ENCODE results near the gene PRR30.
"Not testable (repeated sequence)": the region's sequence is repeated elsewhere in the genome, so short reads cannot be mapped to it uniquely, and the experiment has no call there.

Gene PRR30

GRCh38 chr2:27128668-27129571 lies 10.3 kb downstream of the PRR30 start:
- DNase-seq (ENCODE audit: low spot score), result no peak

GRCh38 chr2:27127883-27128667 lies 11.1 kb downstream of the PRR30 start:
- no peak for DNase-seq (ENCODE audit: low spot score)

- no peak for DNase-seq (ENCODE audit: low spot score)
Measured at GRCh38 chr2:27126252-27126710, 12.9 kb downstream of the PRR30 start.

GRCh38 chr2:27125104-27125503 lies 14.1 kb downstream of the PRR30 start:
- DNase-seq (ENCODE audit: low spot score), result no peak

- DNase-seq (ENCODE audit: low spot score), result peak; percentile 73
Measured at GRCh38 chr2:27123302-27124150, 15.7 kb downstream of the PRR30 start, which contains the start of gene ABHD1. ABHD1 (plus strand) TSS chr2:27123815; CDS start chr2:27123949, 134 bp downstream.

- no peak for DNase-seq (ENCODE audit: low spot score)
Measured at GRCh38 chr2:27122791-27123190, 16.4 kb downstream of the PRR30 start.

GRCh38 chr2:27121906-27122305 lies 17.3 kb downstream of the PRR30 start:
- DNase-seq (ENCODE audit: low spot score), result no peak

- not testable (repeated sequence) for DNase-seq (ENCODE audit: low spot score)
Measured at GRCh38 chr2:27119330-27119670, 19.9 kb downstream of the PRR30 start.

- peak; percentile 79 for DNase-seq (ENCODE audit: low spot score)
Measured at GRCh38 chr2:27118525-27119329, 20.5 kb downstream of the PRR30 start, which contains the start of gene CGREF1. CGREF1 (minus strand) TSS chr2:27119128; CDS start chr2:27104366, 14,762 bp downstream.

- DNase-seq (ENCODE audit: low spot score), result no peak
Measured at GRCh38 chr2:27117995-27118524, 21.1 kb downstream of the PRR30 start.

GRCh38 chr2:27115519-27115918 lies 23.7 kb downstream of the PRR30 start:
- no peak for DNase-seq (ENCODE audit: low spot score)

GRCh38 chr2:27111392-27112078 lies 27.7 kb downstream of the PRR30 start:
- not testable (repeated sequence) for DNase-seq (ENCODE audit: low spot score)

- DNase-seq (ENCODE audit: low spot score), result not testable (repeated sequence)
Measured at GRCh38 chr2:27110603-27111352, 28.4 kb downstream of the PRR30 start.

GRCh38 chr2:27109083-27109482 lies 30.1 kb downstream of the PRR30 start:
- DNase-seq (ENCODE audit: low spot score), result no peak

- DNase-seq (ENCODE audit: low spot score), result no peak
Measured at GRCh38 chr2:27108221-27108620, 31.0 kb downstream of the PRR30 start.

GRCh38 chr2:27105981-27106380 lies 33.2 kb downstream of the PRR30 start:
- no peak for DNase-seq (ENCODE audit: low spot score)

- DNase-seq (ENCODE audit: low spot score), result no peak
Measured at GRCh38 chr2:27102329-27102728, 36.9 kb downstream of the PRR30 start.

GRCh38 chr2:27100036-27100435 lies 39.2 kb downstream of the PRR30 start:
- DNase-seq (ENCODE audit: low spot score), result no peak

- no peak for DNase-seq (ENCODE audit: low spot score)
Measured at GRCh38 chr2:27099334-27099955, 39.8 kb downstream of the PRR30 start.
